Esophagus squamous epithelium (tissue), 5 donors: ENCODE results near the gene SELENOO. TPM values are rescaled to one million over a fixed set of nuclear protein-coding genes. Genes with fewer than 3 reads are reported as not detected.

Experiments
- DNase-seq: peaks from one replicate; lab custom pipeline; 2025; lab: John Stamatoyannopoulos, UW
- H3K27ac ChIP-seq, 4 donors: fragments of 200-600 bp; sonication (generic); one replicate each; pipeline ENCODE4 v1.5.1; 2016 to 2019; ENCODE audit warnings: mild to moderate bottlenecking in 1 of 4
- H3K27me3 ChIP-seq, 4 donors: fragments of 200-600 bp; sonication (generic); 1 replicate in 3 of 4; 2 replicates in 1 of 4; pipeline versions ENCODE4 v1.5.1 to v1.6.0; 2017 to 2021; ENCODE audit warnings: antibody characterized with exemption in 1 of 4
- H3K36me3 ChIP-seq, 3 donors: fragments of 200-600 bp; sonication (generic); one replicate each; pipeline ENCODE4 v1.5.1; 2016 to 2019
- H3K4me1 ChIP-seq, 3 donors: fragments of 200-600 bp; sonication (generic); one replicate each; pipeline ENCODE4 v1.5.1; 2017 to 2019
- H3K4me3 ChIP-seq, 4 donors: fragments of 200-600 bp; sonication (generic); 1 replicate in 3 of 4; 2 replicates in 1 of 4; pipeline ENCODE4 v1.5.1; 2016 to 2019; ENCODE audit warnings: mild to moderate bottlenecking in 2 of 4, moderate library complexity in 1 of 4
- H3K9me3 ChIP-seq, 3 donors: fragments of 200-600 bp; sonication (generic); one replicate each; pipeline ENCODE4 v1.5.1; 2016 to 2019
- CTCF ChIP-seq, 6 experiments: fragments of 450-650 bp in 4 of 6; fragments of 200-600 bp in 2 of 6; sonication (generic) in 2 of 6; IDR thresholded peaks; one replicate each; pipeline ENCODE4 v1.5.1; 2016 to 2019; ENCODE audit warnings: antibody characterized with exemption in 6 of 6, mild to moderate bottlenecking in 4 of 6, moderate library complexity in 4 of 6
- POLR2A ChIP-seq, 4 donors: fragments of 450-650 bp; IDR thresholded peaks; one replicate each; pipeline ENCODE4 v1.6.1; 2017; ENCODE audit warnings: antibody characterized with exemption in 4 of 4, mild to moderate bottlenecking in 4 of 4, moderate library complexity in 3 of 4
- WGBS, 2 donors: methylation state at CpG; one replicate each; pipeline ENCODE4 v1.1.5; 2018; 5-methylcytosine and 5-hydroxymethylcytosine counted together
- intact Hi-C: fragments of 100-400 bp; cut with DNase I; formaldehyde crosslinking; loops from one replicate; pipeline ENCODE4 v1.15.0; 2022
- total RNA-seq, 4 donors: library from RNA; depleted of rRNA; stranded (reverse); fragments of >200 nt; gene quantifications; one replicate each; pipeline ENCODE4 v1.1.0, GENCODE V29; 2016
- donor health status: DM: yes; HTN: yes; CAD: no.

Gene SELENOO
- total RNA-seq, 4 donors from 2014 or later: 23.9 to 36.3 (median 27.0) TPM

GRCh38 chr22:50236731-50237409 lies 36.1 kb downstream of the SELENOO start:
- peak in 2 of 6 experiments; percentile 11 to 52 for TF ChIP-seq CTCF (IDR thresholded peaks at IDR 0.05)
- no peak for TF ChIP-seq POLR2A (IDR thresholded peaks at IDR 0.05)
- 56 to 90% methylated on average over 3 to 5 of the region's 11 CpGs for WGBS, 2 donors
- H3K27ac ChIP-seq: no peak overlapping the region
- no peak overlapping the region for H3K4me3 ChIP-seq
- H3K36me3 ChIP-seq: peaks cover 0 to 78% (median 0%) of the 10 kb centered on the region in 3 donors
- H3K27me3 ChIP-seq: no peaks in the 10 kb centered on the region
- no peaks in the 10 kb centered on the region for H3K9me3 ChIP-seq
- intact Hi-C loops: no loop called here
- no peak for DNase-seq
- peaks cover 7 to 15% (median 12%) of the 10 kb centered on the region in 3 donors for H3K4me1 ChIP-seq

- no peak for TF ChIP-seq CTCF (IDR thresholded peaks at IDR 0.05)
- TF ChIP-seq POLR2A (IDR thresholded peaks at IDR 0.05): no peak
- Histone ChIP-seq H3K27ac (no peak overlapping the region), H3K4me3 (no peak overlapping the region), H3K36me3 (peaks cover 0 to 59% (median 0%) of the 10 kb centered on the region in 3 donors), H3K4me1 (peaks cover 14 to 34% (median 31%) of the 10 kb centered on the region in 3 donors), H3K27me3 (no peaks in the 10 kb centered on the region), H3K9me3 (no peaks in the 10 kb centered on the region)
- WGBS, 2 donors: 68 to 74% methylated on average over 4 to 5 of the region's 9 CpGs
- DNase-seq: no peak
- intact Hi-C loops: no loop called here
Observed at GRCh38 chr22:50238755-50239154, 37.9 kb downstream of the SELENOO start.

- H3K9me3 ChIP-seq: no peaks in the 10 kb centered on the region
- TF ChIP-seq CTCF (IDR thresholded peaks at IDR 0.05): no peak
- TF ChIP-seq POLR2A (IDR thresholded peaks at IDR 0.05): no peak
- intact Hi-C loops: no loop called here
- peaks cover 0 to 46% (median 8%) of the 10 kb centered on the region in 3 donors for H3K36me3 ChIP-seq
- no peak overlapping the region for H3K27ac ChIP-seq
- no peak for DNase-seq
- WGBS, 2 donors: 46 to 55% methylated on average over 14 of the region's 14 CpGs
- H3K4me1 ChIP-seq: peaks cover 26 to 64% (median 46%) of the 10 kb centered on the region in 3 donors
- H3K27me3 ChIP-seq: no peaks in the 10 kb centered on the region
- H3K4me3 ChIP-seq: peak overlapping the region in 3 of 4 donors; percentile 69 to 97 (median 96)
Observed at GRCh38 chr22:50242406-50242949, 41.7 kb downstream of the SELENOO start.

- Histone ChIP-seq H3K27ac (peak overlapping the region; percentile 90 to 98 (median 96)), H3K4me3 (peak overlapping the region; percentile 69 to 97 (median 86)), H3K4me1 (peaks cover 26 to 78% (median 48%) of the 10 kb centered on the region in 3 donors), H3K36me3 (peaks cover 0 to 44% (median 8%) of the 10 kb centered on the region in 3 donors), H3K27me3 (no peaks in the 10 kb centered on the region), H3K9me3 (no peaks in the 10 kb centered on the region)
- 17 to 18% methylated on average over 14 to 23 of the region's 27 CpGs for WGBS, 2 donors
- intact Hi-C loops: no loop called here
- no peak for DNase-seq
- TF ChIP-seq CTCF (IDR thresholded peaks at IDR 0.05) (no peak), POLR2A (IDR thresholded peaks at IDR 0.05) (no peak)
Observed at GRCh38 chr22:50243685-50244419, 43.0 kb downstream of the SELENOO start.
